H1 (cell line): ENCODE results near the gene KCNQ1. TPM values are rescaled to one million over a fixed set of nuclear protein-coding genes. Genes with fewer than 3 reads are reported as not detected.

Experiments used
- BCL11A ChIP-seq, 2 experiments: IDR thresholded peaks; one replicate each; pipeline ENCODE4 v1.6.1; 2011; ENCODE audit warnings: low read depth in 2 of 2, low read length in 2 of 2, mild to moderate bottlenecking in 2 of 2
- BRCA1 ChIP-seq: IDR thresholded peaks from 2 replicates; pipeline ENCODE4 v1.6.1; 2012; ENCODE audit warnings: low read depth, low read length, improper control_type of control experiment
- CBX8 ChIP-seq: fragments of 300-800, 300-1000 bp; sonication (generic); IDR thresholded peaks from 2 replicates; pipeline ENCODE4 v1.7.1; 2016; ENCODE audit warnings: low read depth, low read length, borderline replicate concordance
- CHD7 ChIP-seq: fragments of 300-600 bp; sonication (generic); IDR thresholded peaks from 2 replicates; pipeline ENCODE4 v1.7.1; 2012; ENCODE audit warnings: low read length, moderate library complexity, mild to moderate bottlenecking, inconsistent platforms; ENCODE audit not compliant: insufficient replicate concordance
- JUN ChIP-seq: IDR thresholded peaks from 2 replicates; pipeline ENCODE4 v1.6.1; 2011; ENCODE audit warnings: low read depth, mild to moderate bottlenecking, improper control_type of control experiment, low read length
- POU5F1 ChIP-seq: IDR thresholded peaks from 2 replicates; pipeline ENCODE4 v1.6.1; 2011; ENCODE audit warnings: low read depth, mild to moderate bottlenecking, low read length, moderate library complexity
- RFX5 ChIP-seq: IDR thresholded peaks from 2 replicates; pipeline ENCODE4 v1.6.1; 2011; ENCODE audit warnings: low read depth, low read length, improper control_type of control experiment, borderline replicate concordance
- RXRA ChIP-seq: IDR thresholded peaks from 2 replicates; pipeline ENCODE4 v1.6.1; 2011; ENCODE audit warnings: low read depth, mild to moderate bottlenecking, low read length, moderate library complexity; ENCODE audit not compliant: insufficient read depth
- SP4 ChIP-seq: IDR thresholded peaks from 2 replicates; pipeline ENCODE4 v1.6.1; 2012; ENCODE audit warnings: low read length, inconsistent platforms
- TBP ChIP-seq: IDR thresholded peaks from 2 replicates; pipeline ENCODE4 v1.6.1; 2011; ENCODE audit warnings: low read depth, low read length, improper control_type of control experiment
- polyA plus RNA-seq, 7 experiments: library from polyadenylated mRNA; depleted of rRNA in 3 of 7; stranded (reverse) in 5 of 7; unstranded in 2 of 7; fragments of >200 nt in 5 of 7; fragments of 200-250 nt in 2 of 7; gene quantifications; 1 replicate in 5 of 7; 2 replicates in 1 of 7; 4 replicates in 1 of 7; pipeline versions ENCODE4 v1.2.1 to v1.2.3, GENCODE V29; 2011 to 2013; ENCODE audit warnings: missing spikeins in 2 of 7, mixed read lengths in 2 of 7
- total RNA-seq: library from RNA; stranded (reverse); fragmentation: NEBNext Ultra II Directional; extraction: Animal tissue kit (Norgen Biotek cat#: 25700); gene quantifications from 2 replicates; pipeline ENCODE4 v1.2.1, GENCODE V29; 2021

The KCNQ1 gene
- total and polyA plus RNA-seq, 2 of the 8 experiments (the other 6 are each of a cell fraction or from before 2014, with no cell fraction given), result 1.9 to 2.0 TPM

- no peak for TF ChIP-seq CHD7
- TF ChIP-seq BRCA1, result no peak
- no peak for TF ChIP-seq RXRA
- no peak for TF ChIP-seq POU5F1
- no peak for TF ChIP-seq JUN
- no peak for TF ChIP-seq RFX5
- TF ChIP-seq CBX8, result no peak
- no peak for TF ChIP-seq TBP
- no peak for TF ChIP-seq BCL11A (IDR thresholded peaks at IDR 0.05; ENCODE audit: low read depth in 2 of 2, low read length in 2 of 2)
- TF ChIP-seq SP4, result no peak
Measured at GRCh38 chr11:2411446-2412305, 33.1 kb upstream of the KCNQ1 start (continued).
